Keratinocyte (primary cell): ENCODE results near the gene PAPPA2. TPM values are rescaled to one million over a fixed set of nuclear protein-coding genes. Genes with fewer than 3 reads are reported as not detected.

Source experiments
- DNase-seq: peaks from one replicate; pipeline ENCODE4 v3.0.0-alpha.2; 2011; ENCODE audit warnings: low read depth, missing footprints, low spot score
- FAIRE-seq: peaks from 2 replicates; lab custom pipeline; 2011; peaks lifted over from hg19 to GRCh38; lab: Jason Lieb, UNC
- H2AFZ ChIP-seq: 2 replicates; pipeline ENCODE4 v1.6.0; 2012; ENCODE audit warnings: low read length, control low read depth, inconsistent platforms; ENCODE audit not compliant: control insufficient read depth
- H3K27ac ChIP-seq: 2 replicates; pipeline ENCODE4 v1.5.1; 2011; ENCODE audit warnings: low read length; ENCODE audit not compliant: control insufficient read depth, insufficient read depth
- H3K27me3 ChIP-seq: 3 replicates; pipeline ENCODE4 v1.6.0; 2011; ENCODE audit warnings: low read length; ENCODE audit not compliant: control insufficient read depth, insufficient read depth; ENCODE audit errors: extremely low read depth
- H3K36me3 ChIP-seq, 2 experiments: 2 replicates in 1 of 2; 3 replicates in 1 of 2; pipeline ENCODE4 v1.5.1; 2011; ENCODE audit warnings: low read length in 2 of 2, mild to moderate bottlenecking in 1 of 2; ENCODE audit not compliant: control insufficient read depth in 2 of 2, insufficient read depth in 2 of 2; ENCODE audit errors: extremely low read depth in 1 of 2
- H3K4me1 ChIP-seq: 3 replicates; pipeline ENCODE4 v1.5.1; 2011; ENCODE audit warnings: low read length; ENCODE audit not compliant: control insufficient read depth, insufficient read depth; ENCODE audit errors: extremely low read depth
- H3K4me2 ChIP-seq: 3 replicates; pipeline ENCODE4 v1.6.0; 2011; ENCODE audit warnings: low read depth, low read length; ENCODE audit not compliant: control insufficient read depth, insufficient read depth; ENCODE audit errors: extremely low read depth
- H3K4me3 ChIP-seq, 3 experiments: fragments of 200-600 bp in 1 of 3; sonication (generic) in 1 of 3; 2 replicates in 2 of 3; 3 replicates in 1 of 3; pipeline ENCODE4 v1.5.1; 2011 to 2016; ENCODE audit warnings: low read length in 3 of 3, mild to moderate bottlenecking in 3 of 3, control low read depth in 2 of 3, inconsistent platforms in 1 of 3, low read depth in 1 of 3, mixed read lengths in 1 of 3, mixed run types in 1 of 3, moderate library complexity in 1 of 3; ENCODE audit not compliant: control insufficient read depth in 2 of 3, insufficient read depth in 2 of 3; ENCODE audit errors: extremely low read depth in 1 of 3
- H3K79me2 ChIP-seq: 2 replicates; pipeline ENCODE4 v1.6.0; 2012; ENCODE audit warnings: low read length; ENCODE audit not compliant: control insufficient read depth, insufficient read depth
- H3K9ac ChIP-seq: 3 replicates; pipeline ENCODE4 v1.6.0; 2011; ENCODE audit warnings: low read length; ENCODE audit not compliant: control insufficient read depth, insufficient read depth; ENCODE audit errors: extremely low read depth
- H3K9me1 ChIP-seq: 3 replicates; pipeline ENCODE4 v1.6.0; 2011; ENCODE audit warnings: low read length; ENCODE audit not compliant: control insufficient read depth, insufficient read depth; ENCODE audit errors: extremely low read depth
- H3K9me3 ChIP-seq: 2 replicates; pipeline ENCODE4 v1.5.1; 2012; ENCODE audit warnings: low read depth, low read length; ENCODE audit not compliant: control insufficient read depth
- H4K20me1 ChIP-seq: 3 replicates; pipeline ENCODE4 v1.6.0; 2011; ENCODE audit warnings: low read length; ENCODE audit not compliant: control insufficient read depth, insufficient read depth; ENCODE audit errors: extremely low read depth
- EZH2 ChIP-seq: IDR thresholded peaks from one replicate; pipeline ENCODE4 v1.6.1; 2012; ENCODE audit warnings: inconsistent platforms, mild to moderate bottlenecking, low read length, moderate library complexity
- dilution Hi-C: fragments of 300-500 bp; cut with MboI; formaldehyde crosslinking; loops from one replicate; pipeline ENCODE4 v1.7.0; 2020; ENCODE audit warnings: low sequenced_read_pairs; ENCODE audit not compliant: extremely low pct_ligation_motif_present
- polyA plus RNA-seq, 5 experiments: library from polyadenylated mRNA; depleted of rRNA in 3 of 5; stranded (reverse) in 3 of 5; stranded (forward) in 1 of 5; unstranded in 1 of 5; fragments of >200 nt; gene quantifications; 1 replicate in 1 of 5; 2 replicates in 3 of 5; 3 replicates in 1 of 5; pipeline versions ENCODE4 v1.2.1 to v1.2.3, GENCODE V29; 2011 to 2012; ENCODE audit warnings: missing spikeins in 2 of 5, low read depth in 1 of 5, low replicate concordance in 1 of 5
- TF ChIP-seq, protein P1 (sequence below), 3 experiments: IDR thresholded peaks in 1 of 3; conservative IDR thresholded peaks in 1 of 3; optimal IDR thresholded peaks in 1 of 3; 2 replicates in 2 of 3; 3 replicates in 1 of 3; pipeline versions ENCODE3 to v1.5.1; 2011; ENCODE audit warnings: low read length in 3 of 3, mild to moderate bottlenecking in 3 of 3, moderate library complexity in 2 of 3, control low read depth in 1 of 3, inconsistent platforms in 1 of 3; ENCODE audit not compliant: insufficient read depth in 2 of 3; ENCODE audit errors: extremely low read depth in 1 of 3

The PAPPA2 gene
- polyA plus RNA-seq, 1 donor (not counting 4 experiments of a cell fraction or from before 2014, with no cell fraction given), result 0.07 TPM

DNA sequence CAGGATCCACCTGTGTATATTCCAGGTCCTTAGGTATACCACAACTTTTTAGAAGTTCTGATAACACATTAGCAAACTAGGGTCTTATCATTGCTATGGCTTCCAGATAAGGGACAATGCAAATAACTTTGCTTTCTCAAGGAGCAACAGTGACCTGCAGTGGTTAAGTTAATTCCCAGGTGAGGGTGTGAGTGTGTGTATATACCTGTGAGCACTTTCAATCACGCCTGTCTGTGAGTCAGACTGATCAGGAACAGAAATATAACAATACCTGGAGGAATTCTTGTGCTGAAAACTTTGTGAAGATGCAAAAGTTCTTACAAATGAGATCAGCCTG, 317.0 kb downstream of the PAPPA2 start:
- Histone ChIP-seq H3K9me1 (no peaks in the 10 kb centered on the region), H3K36me3 (no peaks in the 10 kb centered on the region), H3K4me3 (no peak overlapping the region), H3K4me1 (no peaks in the 10 kb centered on the region), H3K4me2 (no peak overlapping the region), H2AFZ (no peak overlapping the region), H4K20me1 (no peaks in the 10 kb centered on the region), H3K79me2 (no peaks in the 10 kb centered on the region), H3K9me3 (no peaks in the 10 kb centered on the region), H3K27ac (no peak overlapping the region), H3K9ac (no peak overlapping the region), H3K27me3 (no peaks in the 10 kb centered on the region)
- DNase-seq (no peak), FAIRE-seq (no peak)
- TF ChIP-seq EZH2, result no peak
- TF ChIP-seq, protein P1, sequence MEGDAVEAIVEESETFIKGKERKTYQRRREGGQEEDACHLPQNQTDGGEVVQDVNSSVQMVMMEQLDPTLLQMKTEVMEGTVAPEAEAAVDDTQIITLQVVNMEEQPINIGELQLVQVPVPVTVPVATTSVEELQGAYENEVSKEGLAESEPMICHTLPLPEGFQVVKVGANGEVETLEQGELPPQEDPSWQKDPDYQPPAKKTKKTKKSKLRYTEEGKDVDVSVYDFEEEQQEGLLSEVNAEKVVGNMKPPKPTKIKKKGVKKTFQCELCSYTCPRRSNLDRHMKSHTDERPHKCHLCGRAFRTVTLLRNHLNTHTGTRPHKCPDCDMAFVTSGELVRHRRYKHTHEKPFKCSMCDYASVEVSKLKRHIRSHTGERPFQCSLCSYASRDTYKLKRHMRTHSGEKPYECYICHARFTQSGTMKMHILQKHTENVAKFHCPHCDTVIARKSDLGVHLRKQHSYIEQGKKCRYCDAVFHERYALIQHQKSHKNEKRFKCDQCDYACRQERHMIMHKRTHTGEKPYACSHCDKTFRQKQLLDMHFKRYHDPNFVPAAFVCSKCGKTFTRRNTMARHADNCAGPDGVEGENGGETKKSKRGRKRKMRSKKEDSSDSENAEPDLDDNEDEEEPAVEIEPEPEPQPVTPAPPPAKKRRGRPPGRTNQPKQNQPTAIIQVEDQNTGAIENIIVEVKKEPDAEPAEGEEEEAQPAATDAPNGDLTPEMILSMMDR (optimal IDR thresholded peaks at IDR 0.05 in 1 of 3, IDR thresholded peaks at IDR 0.05 in 1 of 3, conservative IDR thresholded peaks at IDR 0.05 in 1 of 3; ENCODE audit: extremely low read depth in 1 of 3, insufficient read depth in 2 of 3, low read length in 3 of 3), result no peak
- dilution Hi-C loops, result no loop called here

DNA sequence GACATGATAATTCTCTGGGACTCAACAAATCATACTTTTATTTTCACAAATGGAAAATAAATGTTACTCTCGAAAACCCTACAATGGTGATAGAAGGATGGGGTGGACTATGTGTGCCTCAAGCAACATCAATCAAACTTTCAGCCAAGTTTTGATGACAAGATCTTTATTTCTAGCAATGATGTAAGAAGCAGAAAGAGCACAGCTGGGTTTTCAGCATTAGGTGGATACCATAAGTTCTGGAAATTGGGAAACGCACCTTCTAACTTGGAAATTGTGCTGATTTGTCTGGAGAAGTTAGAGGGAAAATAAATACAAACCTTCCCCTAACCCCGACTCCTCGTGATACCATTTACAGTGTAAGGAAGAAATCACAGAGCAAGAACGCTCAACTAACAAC, 320.3 kb downstream of the PAPPA2 start:
- H3K9me1 ChIP-seq, result no peaks in the 10 kb centered on the region
- DNase-seq, result no peak
- dilution Hi-C loops, result no loop called here
- no peak overlapping the region for H3K27ac ChIP-seq
- no peak overlapping the region for H3K9ac ChIP-seq
- no peak overlapping the region for H3K4me3 ChIP-seq
- H3K27me3 ChIP-seq, result peaks cover 6% of the 10 kb centered on the region
- FAIRE-seq, result no peak
- H4K20me1 ChIP-seq, result no peaks in the 10 kb centered on the region
- no peak for TF ChIP-seq EZH2
- TF ChIP-seq, protein P1 (optimal IDR thresholded peaks at IDR 0.05 in 1 of 3, IDR thresholded peaks at IDR 0.05 in 1 of 3, conservative IDR thresholded peaks at IDR 0.05 in 1 of 3; ENCODE audit: extremely low read depth in 1 of 3, insufficient read depth in 2 of 3, low read length in 3 of 3), result no peak
- H2AFZ ChIP-seq, result no peak overlapping the region
- no peaks in the 10 kb centered on the region for H3K9me3 ChIP-seq
- no peak overlapping the region for H3K4me2 ChIP-seq
- H3K4me1 ChIP-seq, result no peaks in the 10 kb centered on the region
- H3K79me2 ChIP-seq, result no peaks in the 10 kb centered on the region
- no peaks in the 10 kb centered on the region for H3K36me3 ChIP-seq
